GM23338 (cell line): ENCODE data around the gene ZG16B. TPM values are rescaled to one million over a fixed set of nuclear protein-coding genes. Genes with fewer than 3 reads are reported as not detected.

Experiments used
- ATAC-seq: fragments of 200-7000 bp; cut with Tn5 transposase; 3 replicates; pipeline ENCODE4 v1.9.1; 2020
- DNase-seq: peaks from one replicate; pipeline ENCODE4 v3.0.0-alpha.2; 2015; ENCODE audit warnings: low spot score
- H2AFZ ChIP-seq: fragments of 200-600 bp; sonication (generic); 2 replicates; pipeline ENCODE4 v1.8.0; 2016; ENCODE audit warnings: antibody characterized with exemption, mild to moderate bottlenecking, moderate library complexity
- H3F3A ChIP-seq: fragments of 200-600 bp; sonication (generic); replicated peaks from 2 replicates; pipeline ENCODE4 v1.8.0; 2017; ENCODE audit warnings: antibody characterized with exemption, mixed run types, low read depth
- H3K27ac ChIP-seq: fragments of 200-600 bp; sonication (generic); 2 replicates; pipeline ENCODE4 v1.6.1; 2016; ENCODE audit warnings: low read depth
- H3K27me3 ChIP-seq: fragments of 200-600 bp; sonication (generic); 2 replicates; pipeline ENCODE4 v1.8.0; 2016; ENCODE audit warnings: mild to moderate bottlenecking, mixed run types, moderate library complexity; ENCODE audit not compliant: insufficient read depth
- H3K36me3 ChIP-seq: fragments of 200-600 bp; sonication (generic); 2 replicates; pipeline ENCODE4 v1.8.0; 2016; ENCODE audit warnings: mild to moderate bottlenecking; ENCODE audit not compliant: insufficient read depth
- H3K4me1 ChIP-seq: fragments of 200-600 bp; sonication (generic); 2 replicates; pipeline ENCODE4 v1.8.0; 2016; ENCODE audit warnings: mild to moderate bottlenecking, moderate library complexity; ENCODE audit not compliant: insufficient read depth
- H3K4me2 ChIP-seq: fragments of 200-600 bp; sonication (generic); 2 replicates; pipeline ENCODE4 v1.7.1; 2017; ENCODE audit warnings: mixed run types
- H3K4me3 ChIP-seq: fragments of 200-600 bp; sonication (generic); 2 replicates; pipeline ENCODE4 v1.6.1; 2016; ENCODE audit warnings: mixed run types
- H3K79me2 ChIP-seq: fragments of 200-600 bp; sonication (generic); replicated peaks from 2 replicates; pipeline ENCODE4 v1.8.0; 2017; ENCODE audit warnings: mild to moderate bottlenecking; ENCODE audit not compliant: insufficient read depth
- H3K9me2 ChIP-seq: fragments of 200-600 bp; sonication (generic); 2 replicates; pipeline ENCODE4 v1.8.0; 2017; ENCODE audit not compliant: insufficient read depth
- H4K20me1 ChIP-seq: fragments of 200-600 bp; sonication (generic); replicated peaks from 2 replicates; pipeline ENCODE4 v1.8.0; 2017; ENCODE audit warnings: mild to moderate bottlenecking; ENCODE audit not compliant: insufficient read depth
- H3K27ac Mint-ChIP-seq: 2 replicates; pipeline ENCODE4 v1.8.0; 2020; ENCODE audit warnings: inconsistent platforms, mild to moderate bottlenecking, moderate library complexity, mixed read lengths
- H3K27me3 Mint-ChIP-seq: 3 replicates; pipeline ENCODE4 v1.8.0; 2022; ENCODE audit warnings: low read depth, mild to moderate bottlenecking, moderate library complexity, mixed read lengths, inconsistent platforms; ENCODE audit not compliant: insufficient read depth, poor library complexity
- H3K36me3 Mint-ChIP-seq: 3 replicates; pipeline ENCODE4 v1.8.0; 2021; ENCODE audit warnings: low read depth, mild to moderate bottlenecking, inconsistent platforms, moderate library complexity, mixed read lengths
- H3K4me1 Mint-ChIP-seq: 3 replicates; pipeline ENCODE4 v1.8.0; 2020; ENCODE audit warnings: mild to moderate bottlenecking, inconsistent platforms, mixed read lengths
- H3K4me3 Mint-ChIP-seq: 3 replicates; pipeline ENCODE4 v1.8.0; 2021; ENCODE audit warnings: moderate library complexity, mild to moderate bottlenecking, inconsistent platforms, mixed read lengths
- H3K9me3 Mint-ChIP-seq: 3 replicates; pipeline ENCODE4 v1.8.0; 2020; ENCODE audit warnings: moderate library complexity, mild to moderate bottlenecking, inconsistent platforms, mixed read lengths
- CREB1 ChIP-seq: fragments of 250-450 bp; sonication (Bioruptor Pico); IDR thresholded peaks from 2 replicates; pipeline ENCODE4 v1.5.0; 2020; ENCODE audit warnings: low read depth, mild to moderate bottlenecking, moderate library complexity
- EZH2 ChIP-seq: fragments of 200-600 bp; sonication (generic); IDR thresholded peaks from one replicate; pipeline ENCODE4 v1.8.0; 2017; ENCODE audit warnings: antibody characterized with exemption, mild to moderate bottlenecking, low read depth; ENCODE audit not compliant: unreplicated experiment
- JUNB ChIP-seq: IDR thresholded peaks from one replicate; pipeline ENCODE4 v1.6.1; 2016; ENCODE audit warnings: antibody characterized with exemption; ENCODE audit not compliant: unreplicated experiment
- NANOG ChIP-seq: IDR thresholded peaks from 2 replicates; pipeline ENCODE4 v1.6.1; 2016; ENCODE audit warnings: antibody characterized with exemption, borderline replicate concordance
- POLR2AphosphoS5 ChIP-seq: IDR thresholded peaks from 2 replicates; pipeline ENCODE4 v1.6.1; 2016; ENCODE audit warnings: antibody characterized with exemption, low read depth
- STAT1 ChIP-seq: IDR thresholded peaks from one replicate; pipeline ENCODE4 v1.6.1; 2016; ENCODE audit warnings: antibody characterized with exemption; ENCODE audit not compliant: unreplicated experiment
- ZNF331 ChIP-seq: fragments of 250-450 bp; sonication (Bioruptor Pico); IDR thresholded peaks from 2 replicates; pipeline ENCODE4 v1.5.0; 2020; ENCODE audit warnings: low read depth, mild to moderate bottlenecking, moderate library complexity
- polyA plus RNA-seq: library from polyadenylated mRNA; unstranded; fragments of >200 nt; fragmentation: Nextera tagmentation; extraction: Ambion mirVana; gene quantifications from 2 replicates; pipeline ENCODE4 v1.2.1, GENCODE V29; 2016
- total RNA-seq: library from RNA; depleted of rRNA; stranded (reverse); fragments of >200 nt; shearing (Covaris generic); gene quantifications from 2 replicates; pipeline ENCODE4 v1.2.3, GENCODE V29; 2014
- TF ChIP-seq, protein P1 (sequence below): IDR thresholded peaks from one replicate; pipeline ENCODE4 v1.6.1; 2018; ENCODE audit warnings: antibody characterized with exemption; ENCODE audit not compliant: unreplicated experiment
- TF ChIP-seq, protein P2 (sequence below), 2 experiments: fragments of 200-600 bp in 1 of 2; sonication (generic) in 1 of 2; conservative IDR thresholded peaks; 2 replicates each; pipeline versions ENCODE4 v1.5.1 to v1.6.1; 2016 to 2017; ENCODE audit warnings: antibody characterized with exemption in 2 of 2, low read depth in 2 of 2, mild to moderate bottlenecking in 2 of 2, moderate library complexity in 1 of 2
- TF ChIP-seq, protein P3 (sequence below): IDR thresholded peaks from 2 replicates; pipeline ENCODE4 v1.6.1; 2016; ENCODE audit warnings: antibody characterized with exemption

Gene ZG16B
- total and polyA plus RNA-seq, 2 experiments from 2014 or later: not detected

DNA sequence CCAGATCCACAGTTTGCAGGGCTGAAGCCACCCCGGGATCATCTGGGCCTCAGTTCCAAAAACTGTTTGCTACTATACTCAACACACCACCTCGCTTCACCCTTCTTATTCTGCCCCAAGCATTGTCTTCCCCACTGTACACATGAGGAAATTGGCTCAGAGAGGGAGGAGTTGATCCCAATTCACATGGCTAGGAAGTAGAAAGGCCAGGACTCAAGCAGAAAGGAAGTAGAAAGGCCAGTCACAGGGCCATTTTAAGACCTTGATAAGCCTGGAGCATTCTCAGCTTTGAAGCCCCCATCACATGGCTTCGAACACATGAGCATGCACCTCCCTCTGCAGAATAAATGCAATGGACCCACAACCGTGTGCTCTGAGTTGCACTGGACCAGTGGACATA, 35.5 kb downstream of the ZG16B start (continued):
- no peak for TF ChIP-seq STAT1
- TF ChIP-seq, protein P1, sequence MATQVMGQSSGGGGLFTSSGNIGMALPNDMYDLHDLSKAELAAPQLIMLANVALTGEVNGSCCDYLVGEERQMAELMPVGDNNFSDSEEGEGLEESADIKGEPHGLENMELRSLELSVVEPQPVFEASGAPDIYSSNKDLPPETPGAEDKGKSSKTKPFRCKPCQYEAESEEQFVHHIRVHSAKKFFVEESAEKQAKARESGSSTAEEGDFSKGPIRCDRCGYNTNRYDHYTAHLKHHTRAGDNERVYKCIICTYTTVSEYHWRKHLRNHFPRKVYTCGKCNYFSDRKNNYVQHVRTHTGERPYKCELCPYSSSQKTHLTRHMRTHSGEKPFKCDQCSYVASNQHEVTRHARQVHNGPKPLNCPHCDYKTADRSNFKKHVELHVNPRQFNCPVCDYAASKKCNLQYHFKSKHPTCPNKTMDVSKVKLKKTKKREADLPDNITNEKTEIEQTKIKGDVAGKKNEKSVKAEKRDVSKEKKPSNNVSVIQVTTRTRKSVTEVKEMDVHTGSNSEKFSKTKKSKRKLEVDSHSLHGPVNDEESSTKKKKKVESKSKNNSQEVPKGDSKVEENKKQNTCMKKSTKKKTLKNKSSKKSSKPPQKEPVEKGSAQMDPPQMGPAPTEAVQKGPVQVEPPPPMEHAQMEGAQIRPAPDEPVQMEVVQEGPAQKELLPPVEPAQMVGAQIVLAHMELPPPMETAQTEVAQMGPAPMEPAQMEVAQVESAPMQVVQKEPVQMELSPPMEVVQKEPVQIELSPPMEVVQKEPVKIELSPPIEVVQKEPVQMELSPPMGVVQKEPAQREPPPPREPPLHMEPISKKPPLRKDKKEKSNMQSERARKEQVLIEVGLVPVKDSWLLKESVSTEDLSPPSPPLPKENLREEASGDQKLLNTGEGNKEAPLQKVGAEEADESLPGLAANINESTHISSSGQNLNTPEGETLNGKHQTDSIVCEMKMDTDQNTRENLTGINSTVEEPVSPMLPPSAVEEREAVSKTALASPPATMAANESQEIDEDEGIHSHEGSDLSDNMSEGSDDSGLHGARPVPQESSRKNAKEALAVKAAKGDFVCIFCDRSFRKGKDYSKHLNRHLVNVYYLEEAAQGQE: no peak
- TF ChIP-seq EZH2: no peak
- no peak for TF ChIP-seq ZNF331 (CRISPR knock-in tag)
- TF ChIP-seq, protein P2, sequence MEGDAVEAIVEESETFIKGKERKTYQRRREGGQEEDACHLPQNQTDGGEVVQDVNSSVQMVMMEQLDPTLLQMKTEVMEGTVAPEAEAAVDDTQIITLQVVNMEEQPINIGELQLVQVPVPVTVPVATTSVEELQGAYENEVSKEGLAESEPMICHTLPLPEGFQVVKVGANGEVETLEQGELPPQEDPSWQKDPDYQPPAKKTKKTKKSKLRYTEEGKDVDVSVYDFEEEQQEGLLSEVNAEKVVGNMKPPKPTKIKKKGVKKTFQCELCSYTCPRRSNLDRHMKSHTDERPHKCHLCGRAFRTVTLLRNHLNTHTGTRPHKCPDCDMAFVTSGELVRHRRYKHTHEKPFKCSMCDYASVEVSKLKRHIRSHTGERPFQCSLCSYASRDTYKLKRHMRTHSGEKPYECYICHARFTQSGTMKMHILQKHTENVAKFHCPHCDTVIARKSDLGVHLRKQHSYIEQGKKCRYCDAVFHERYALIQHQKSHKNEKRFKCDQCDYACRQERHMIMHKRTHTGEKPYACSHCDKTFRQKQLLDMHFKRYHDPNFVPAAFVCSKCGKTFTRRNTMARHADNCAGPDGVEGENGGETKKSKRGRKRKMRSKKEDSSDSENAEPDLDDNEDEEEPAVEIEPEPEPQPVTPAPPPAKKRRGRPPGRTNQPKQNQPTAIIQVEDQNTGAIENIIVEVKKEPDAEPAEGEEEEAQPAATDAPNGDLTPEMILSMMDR (conservative IDR thresholded peaks at IDR 0.05; ENCODE audit: low read depth in 2 of 2): no peak

DNA sequence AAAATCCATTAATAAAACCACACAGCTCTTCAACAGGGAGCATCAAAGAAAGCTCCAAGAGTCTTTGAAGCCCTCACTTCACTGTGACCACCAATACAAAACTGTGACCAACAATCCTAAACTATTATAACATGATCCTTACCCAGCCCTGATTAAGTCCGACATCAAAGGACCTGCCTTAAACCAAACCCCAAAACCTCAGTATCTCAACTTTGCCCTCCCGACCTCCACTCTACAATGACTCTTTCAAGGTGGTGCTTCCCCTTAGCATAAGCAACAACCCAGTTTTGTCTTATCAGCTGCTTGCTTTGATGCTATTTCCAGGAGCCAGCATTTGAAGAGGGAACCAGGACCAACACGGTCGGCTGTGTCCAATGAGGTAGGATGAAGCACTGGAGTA, 36.3 kb downstream of the ZG16B start:
- Mint-ChIP-seq H3K27me3 (peaks cover 25% of the 10 kb centered on the region), H3K4me1 (no peaks in the 10 kb centered on the region), H3K36me3 (no peaks in the 10 kb centered on the region), H3K9me3 (peaks cover 1% of the 10 kb centered on the region; the same call in 1 of the 3 replicates), H3K27ac (no peak overlapping the region), H3K4me3 (no peak overlapping the region)
- Histone ChIP-seq H3K9me2 (no peaks in the 10 kb centered on the region; the same call in 1 of the 2 replicates), H3K79me2 (no peaks in the 10 kb centered on the region), H3K4me1 (peaks cover 5% of the 10 kb centered on the region; the same call in 1 of the 2 replicates), H2AFZ (no peak overlapping the region), H3K4me2 (no peak overlapping the region), H3K36me3 (no peaks in the 10 kb centered on the region), H3K27me3 (peaks cover 56% of the 10 kb centered on the region), H3F3A (no peaks in the 10 kb centered on the region), H3K27ac (no peak overlapping the region), H3K4me3 (no peak overlapping the region), H4K20me1 (no peaks in the 10 kb centered on the region)
- no peak for DNase-seq
- no peak for ATAC-seq
- TF ChIP-seq ZNF331 (CRISPR knock-in tag) (no peak), CREB1 (CRISPR knock-in tag) (no peak), JUNB (no peak), POLR2AphosphoS5 (no peak), NANOG (no peak)
- TF ChIP-seq, protein P2 (conservative IDR thresholded peaks at IDR 0.05; ENCODE audit: low read depth in 2 of 2): no peak
- TF ChIP-seq, protein P3, sequence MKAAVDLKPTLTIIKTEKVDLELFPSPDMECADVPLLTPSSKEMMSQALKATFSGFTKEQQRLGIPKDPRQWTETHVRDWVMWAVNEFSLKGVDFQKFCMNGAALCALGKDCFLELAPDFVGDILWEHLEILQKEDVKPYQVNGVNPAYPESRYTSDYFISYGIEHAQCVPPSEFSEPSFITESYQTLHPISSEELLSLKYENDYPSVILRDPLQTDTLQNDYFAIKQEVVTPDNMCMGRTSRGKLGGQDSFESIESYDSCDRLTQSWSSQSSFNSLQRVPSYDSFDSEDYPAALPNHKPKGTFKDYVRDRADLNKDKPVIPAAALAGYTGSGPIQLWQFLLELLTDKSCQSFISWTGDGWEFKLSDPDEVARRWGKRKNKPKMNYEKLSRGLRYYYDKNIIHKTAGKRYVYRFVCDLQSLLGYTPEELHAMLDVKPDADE: no peak
